H1 (cell line): ENCODE results near the gene RIPK4. TPM values are rescaled to one million over a fixed set of nuclear protein-coding genes. Genes with fewer than 3 reads are reported as not detected.

ENCODE experiments used
- CTCF ChIA-PET: fragments of 300-600 bp; sonication (Branson Sonifier 250); formaldehyde crosslinking; loops from one replicate; lab custom pipeline; 2021; ENCODE audit not compliant: partially characterized antibody; lab: Charles Lee
- POLR2A ChIA-PET: fragments of 300-600 bp; sonication (Branson Sonifier 250); formaldehyde crosslinking; loops from one replicate; lab custom pipeline; 2021; ENCODE audit warnings: inconsistent platforms; ENCODE audit not compliant: partially characterized antibody; lab: Charles Lee
- DNase-seq, 2 experiments: peaks; one replicate each; pipeline versions ENCODE4 v3.0.0 to v3.0.0-alpha.2; 2010 to 2022; ENCODE audit warnings: low spot score in 2 of 2, low read depth in 1 of 2, mixed read lengths in 1 of 2
- FAIRE-seq: peaks from 2 replicates; lab custom pipeline; 2011; peaks lifted over from hg19 to GRCh38; lab: Jason Lieb, UNC
- H2AFZ ChIP-seq: 2 replicates; pipeline ENCODE4 v1.8.1; 2012; ENCODE audit warnings: low read length, inconsistent platforms
- H2AK5ac ChIP-seq: 2 replicates; pipeline ENCODE4 v1.6.1; 2013; ENCODE audit warnings: low read depth, low read length
- H2BK120ac ChIP-seq: replicated peaks from 2 replicates; pipeline ENCODE3; 2013; ENCODE audit warnings: low read depth, low read length, inconsistent platforms
- H2BK12ac ChIP-seq: 2 replicates; pipeline ENCODE4 v1.6.1; 2013; ENCODE audit warnings: low read depth, low read length
- H2BK15ac ChIP-seq: 2 replicates; pipeline ENCODE4 v1.6.1; 2013; ENCODE audit warnings: low read length
- H2BK20ac ChIP-seq: 2 replicates; pipeline ENCODE4 v1.6.1; 2013; ENCODE audit warnings: low read length
- H2BK5ac ChIP-seq: 2 replicates; pipeline ENCODE4 v1.6.1; 2013; ENCODE audit warnings: low read depth, low read length
- H3K14ac ChIP-seq: 2 replicates; pipeline ENCODE4 v1.6.1; 2013; ENCODE audit warnings: inconsistent platforms; ENCODE audit not compliant: insufficient read length
- H3K18ac ChIP-seq: 2 replicates; pipeline ENCODE4 v1.6.1; 2013; ENCODE audit warnings: low read length; ENCODE audit errors: extremely low read depth
- H3K23ac ChIP-seq: 2 replicates; pipeline ENCODE4 v1.6.1; 2013; ENCODE audit warnings: inconsistent platforms; ENCODE audit not compliant: insufficient read length
- H3K23me2 ChIP-seq: 2 replicates; pipeline ENCODE4 v1.6.1; 2013; ENCODE audit warnings: low read depth, low read length
- H3K27ac ChIP-seq: 2 replicates; pipeline ENCODE4 v1.6.1; 2011; ENCODE audit warnings: low read depth, low read length, inconsistent platforms
- H3K27me3 ChIP-seq, 4 experiments: replicated peaks in 1 of 4; 1 replicate in 1 of 4; 2 replicates in 3 of 4; pipeline versions ENCODE4 v1.6.1 to v1.8.1; 2011 to 2013; ENCODE audit warnings: low read length in 3 of 4, mild to moderate bottlenecking in 3 of 4, inconsistent platforms in 2 of 4, mixed read lengths in 2 of 4, moderate library complexity in 1 of 4; ENCODE audit not compliant: control insufficient read depth in 3 of 4, insufficient read depth in 3 of 4; ENCODE audit errors: extremely low read depth in 1 of 4
- H3K36me3 ChIP-seq, 4 experiments: 2 replicates each; pipeline versions ENCODE4 v1.6.1 to v1.8.1; 2011 to 2013; ENCODE audit warnings: mild to moderate bottlenecking in 4 of 4, low read length in 3 of 4, moderate library complexity in 2 of 4, control low read depth in 1 of 4, inconsistent platforms in 1 of 4; ENCODE audit not compliant: insufficient read depth in 4 of 4, control insufficient read depth in 2 of 4
- H3K4ac ChIP-seq: replicated peaks from 2 replicates; pipeline ENCODE3; 2013; ENCODE audit warnings: low read length, low read depth, mixed read lengths, inconsistent platforms; ENCODE audit not compliant: insufficient read length
- H3K4me1 ChIP-seq, 4 experiments: replicated peaks in 1 of 4; 1 replicate in 1 of 4; 2 replicates in 3 of 4; pipeline versions ENCODE4 v1.6.1 to v1.8.1; 2011 to 2013; ENCODE audit warnings: low read length in 3 of 4, inconsistent platforms in 2 of 4, mixed read lengths in 1 of 4; ENCODE audit not compliant: insufficient read depth in 4 of 4, control insufficient read depth in 3 of 4
- H3K4me2 ChIP-seq, 2 experiments: 2 replicates each; pipeline versions ENCODE4 v1.6.1 to v1.8.1; 2011 to 2013; ENCODE audit warnings: low read depth in 2 of 2, low read length in 2 of 2, control low read depth in 1 of 2, inconsistent platforms in 1 of 2, mild to moderate bottlenecking in 1 of 2; ENCODE audit not compliant: insufficient read depth in 1 of 2
- H3K4me3 ChIP-seq, 4 experiments: fragments of 200-600, 300-600 bp in 1 of 4; sonication (generic), shearing (Covaris generic), sonication (Bioruptor Twin) in 1 of 4; 2 replicates each; pipeline versions ENCODE4 v1.5.1 to v1.8.1; 2011 to 2016; ENCODE audit warnings: low read length in 4 of 4, low read depth in 3 of 4, control low read depth in 2 of 4, inconsistent platforms in 2 of 4, mild to moderate bottlenecking in 2 of 4, mixed read lengths in 1 of 4, moderate library complexity in 1 of 4; ENCODE audit not compliant: insufficient read depth in 2 of 4; ENCODE audit errors: extremely low read depth in 1 of 4
- H3K56ac ChIP-seq: replicated peaks from 2 replicates; pipeline ENCODE3; 2013; ENCODE audit warnings: low read depth, mild to moderate bottlenecking, mixed read lengths, low read length, inconsistent platforms; ENCODE audit not compliant: insufficient read length
- H3K79me1 ChIP-seq: 2 replicates; pipeline ENCODE4 v1.6.1; 2013; ENCODE audit warnings: low read depth, low read length, control low read depth
- H3K79me2 ChIP-seq, 2 experiments: 2 replicates each; pipeline versions ENCODE4 v1.6.1 to v1.8.1; 2012 to 2013; ENCODE audit warnings: low read length in 2 of 2, mild to moderate bottlenecking in 2 of 2, inconsistent platforms in 1 of 2; ENCODE audit not compliant: insufficient read depth in 2 of 2, control insufficient read depth in 1 of 2
- H3K9ac ChIP-seq, 4 experiments: replicated peaks in 1 of 4; 1 replicate in 1 of 4; 2 replicates in 3 of 4; pipeline versions ENCODE4 v1.6.1 to v1.8.1; 2011 to 2013; ENCODE audit warnings: low read depth in 3 of 4, low read length in 3 of 4, control low read depth in 2 of 4, mild to moderate bottlenecking in 2 of 4, moderate library complexity in 2 of 4, inconsistent platforms in 1 of 4; ENCODE audit errors: extremely low read depth in 1 of 4
- H3K9me3 ChIP-seq, 2 experiments: 2 replicates each; pipeline versions ENCODE4 v1.6.1 to v1.8.1; 2012 to 2013; ENCODE audit warnings: mild to moderate bottlenecking in 2 of 2, moderate library complexity in 2 of 2, control low read depth in 1 of 2, inconsistent platforms in 1 of 2, low read depth in 1 of 2, low read length in 1 of 2, mixed read lengths in 1 of 2; ENCODE audit not compliant: insufficient read depth in 2 of 2
- H4K20me1 ChIP-seq, 2 experiments: replicated peaks in 1 of 2; 2 replicates each; pipeline versions ENCODE3 to v1.8.1; 2011 to 2013; ENCODE audit warnings: inconsistent platforms in 2 of 2, low read length in 2 of 2, mild to moderate bottlenecking in 1 of 2; ENCODE audit not compliant: insufficient read depth in 2 of 2, control insufficient read depth in 1 of 2
- H4K5ac ChIP-seq: 2 replicates; pipeline ENCODE4 v1.6.1; 2013; ENCODE audit warnings: low read length, low read depth, mixed read lengths, inconsistent platforms; ENCODE audit not compliant: insufficient read length
- H4K8ac ChIP-seq: 2 replicates; pipeline ENCODE4 v1.8.0; 2013; ENCODE audit warnings: mild to moderate bottlenecking, moderate library complexity, low read length, inconsistent platforms; ENCODE audit not compliant: insufficient read depth; ENCODE audit errors: extremely low read depth
- H4K91ac ChIP-seq: replicated peaks from 2 replicates; pipeline ENCODE3; 2013; ENCODE audit warnings: low read length, mixed read lengths, inconsistent platforms; ENCODE audit not compliant: insufficient read length
- BCL11A ChIP-seq, 2 experiments: IDR thresholded peaks; one replicate each; pipeline ENCODE4 v1.6.1; 2011; ENCODE audit warnings: low read depth in 2 of 2, low read length in 2 of 2, mild to moderate bottlenecking in 2 of 2
- CHD1 ChIP-seq: IDR thresholded peaks from 2 replicates; pipeline ENCODE4 v1.6.1; 2012; ENCODE audit warnings: low read depth, low read length, improper control_type of control experiment
- CTCF ChIP-seq, 3 experiments: IDR thresholded peaks; 1 replicate in 2 of 3; 2 replicates in 1 of 3; pipeline versions ENCODE4 v1.5.1 to v1.6.1; 2011; ENCODE audit warnings: low read length in 3 of 3, mild to moderate bottlenecking in 3 of 3, inconsistent platforms in 2 of 3, low read depth in 1 of 3, moderate library complexity in 1 of 3; ENCODE audit not compliant: insufficient read depth in 1 of 3; ENCODE audit errors: control extremely low read depth in 1 of 3
- EGR1 ChIP-seq: IDR thresholded peaks from 2 replicates; pipeline ENCODE4 v1.6.1; 2011; ENCODE audit warnings: low read depth, low read length, borderline replicate concordance
- KDM1A ChIP-seq: fragments of 200-600, 300-600 bp; sonication (generic); IDR thresholded peaks from 2 replicates; pipeline ENCODE4 v1.7.1; 2016; ENCODE audit warnings: mild to moderate bottlenecking, low read length, borderline replicate concordance
- RAD21 ChIP-seq, 2 experiments: IDR thresholded peaks in 1 of 2; conservative IDR thresholded peaks in 1 of 2; 2 replicates each; pipeline ENCODE4 v1.6.1; 2011; ENCODE audit warnings: low read depth in 2 of 2, low read length in 2 of 2, improper control_type of control experiment in 1 of 2, inconsistent platforms in 1 of 2, mild to moderate bottlenecking in 1 of 2, moderate library complexity in 1 of 2
- SP2 ChIP-seq: IDR thresholded peaks from 2 replicates; pipeline ENCODE4 v1.6.1; 2012; ENCODE audit warnings: mild to moderate bottlenecking, low read length, inconsistent platforms
- TBP ChIP-seq: IDR thresholded peaks from 2 replicates; pipeline ENCODE4 v1.6.1; 2011; ENCODE audit warnings: low read depth, low read length, improper control_type of control experiment
- WGBS, 2 experiments: shearing (Covaris generic) in 1 of 2; methylation state at CpG; one replicate each; pipeline versions ENCODE4 v1.1.6 to v1.1.7; 2013 to 2015; ENCODE audit warnings: low lambda C conversion rate in 2 of 2, mixed read lengths in 2 of 2, inconsistent platforms in 1 of 2, low coverage in 1 of 2, missing lambda C conversion rate in 1 of 2; ENCODE audit not compliant: insufficient replicate concordance in 2 of 2, insufficient coverage in 1 of 2, insufficient read length in 1 of 2; ENCODE audit errors: extremely low coverage in 1 of 2, missing lambda C conversion rate in 1 of 2; 5-methylcytosine and 5-hydroxymethylcytosine counted together
- polyA plus RNA-seq, 7 experiments: library from polyadenylated mRNA; depleted of rRNA in 3 of 7; stranded (reverse) in 5 of 7; unstranded in 2 of 7; fragments of >200 nt in 5 of 7; fragments of 200-250 nt in 2 of 7; gene quantifications; 1 replicate in 5 of 7; 2 replicates in 1 of 7; 4 replicates in 1 of 7; pipeline versions ENCODE4 v1.2.1 to v1.2.3, GENCODE V29; 2011 to 2013; ENCODE audit warnings: missing spikeins in 2 of 7, mixed read lengths in 2 of 7
- total RNA-seq: library from RNA; stranded (reverse); fragmentation: NEBNext Ultra II Directional; extraction: Animal tissue kit (Norgen Biotek cat#: 25700); gene quantifications from 2 replicates; pipeline ENCODE4 v1.2.1, GENCODE V29; 2021

RIPK4 gene
- total and polyA plus RNA-seq, 2 of the 8 experiments (the other 6 are each of a cell fraction or from before 2014, with no cell fraction given): 2.7 to 5.6 TPM

GRCh38 chr21:41771625-41771945 is 4.7 kb upstream of the RIPK4 start:
- Histone ChIP-seq H3K4me2 (no peak overlapping the region), H3K56ac (no peak overlapping the region)
- TF ChIP-seq CHD1 (no peak), BCL11A (IDR thresholded peaks at IDR 0.05; ENCODE audit: low read depth in 2 of 2, low read length in 2 of 2) (no peak), EGR1 (no peak), CTCF (IDR thresholded peaks at IDR 0.05; ENCODE audit: control extremely low read depth in 1 of 3, insufficient read depth in 1 of 3, low read depth in 1 of 3, low read length in 3 of 3) (no peak), KDM1A (no peak), TBP (no peak), RAD21 (IDR thresholded peaks at IDR 0.05 in 1 of 2, conservative IDR thresholded peaks at IDR 0.05 in 1 of 2; ENCODE audit: low read depth in 2 of 2, low read length in 2 of 2) (no peak), SP2 (no peak)
- TF ChIP-seq, all 59 proteins: peak for 0
- FAIRE-seq (no peak), DNase-seq (no peak)
- Histone ChIP-seq H2BK15ac (no peak overlapping the region), H3K4me3 (no peak overlapping the region), H3K23ac (no peak overlapping the region), H4K5ac (no peak overlapping the region), H3K9ac (no peak overlapping the region), H3K36me3 (no peaks in the 10 kb centered on the region), H2BK20ac (no peak overlapping the region), H3K18ac (no peak overlapping the region), H4K8ac (no peak overlapping the region), H3K79me2 (no peaks in the 10 kb centered on the region), H4K91ac (peak overlapping the region; percentile 47), H2BK120ac (peak overlapping the region; percentile 73), H3K14ac (no peak overlapping the region), H3K27me3 (peaks cover 12 to 56% (median 48%) of the 10 kb centered on the region in 4 experiments), H3K23me2 (peaks cover 14% of the 10 kb centered on the region), H3K4me1 (peaks cover 0 to 24% (median 12%) of the 10 kb centered on the region in 4 experiments; a peak in 6 of 7 replicates), H3K27ac (no peak overlapping the region), H2AFZ (no peak overlapping the region), H4K20me1 (peaks cover 0 to 2% of the 10 kb centered on the region in 2 experiments), H2BK5ac (no peak overlapping the region), H2AK5ac (no peak overlapping the region), H3K9me3 (no peaks in the 10 kb centered on the region), H3K4ac (no peak overlapping the region), H2BK12ac (0 out of 2 replicates have a peak overlapping the region, but pooled peaks have one; percentile 55), H3K79me1 (no peaks in the 10 kb centered on the region)
- 81% methylated on average over 7 of the region's 7 CpGs; no CpG with 5 or more reads in 1 of the 2 experiments for WGBS, 2 experiments
- ChIA-PET POLR2A (interaction anchor here (1.0 to 2.3 kb wide), 3 partner anchors 9 to 159 kb away, joined by 3 to 18 read pairs (median 4); no protein-coding TSS in a partner anchor), CTCF (interaction anchor here (0.7 to 7.0 kb wide), 12 partner anchors 9 to 346 kb away, joined by 3 to 71 read pairs (median 3); partner anchors contain the start of gene RIPK4)
